Skeletal muscle tissue (tissue), 4 donors: ENCODE measurements around the gene IFNAR2. TPM values are rescaled to one million over a fixed set of nuclear protein-coding genes. Genes with fewer than 3 reads are reported as not detected.
"Not testable (repeated sequence)": the region's sequence is repeated elsewhere in the genome, so short reads cannot be mapped to it uniquely, and the experiment has no call there.

ENCODE experiments used
- H3K27ac ChIP-seq: one replicate; pipeline ENCODE4 v1.7.0; 2013; ENCODE audit warnings: mild to moderate bottlenecking, low read depth, low read length, inconsistent platforms
- H3K27me3 ChIP-seq, 3 donors: one replicate each; pipeline ENCODE4 v1.7.0; 2013; ENCODE audit warnings: low read length in 3 of 3; ENCODE audit not compliant: control insufficient read depth in 3 of 3, insufficient read depth in 3 of 3
- H3K36me3 ChIP-seq, 3 donors: one replicate each; pipeline ENCODE4 v1.7.0; 2013; ENCODE audit warnings: low read length in 3 of 3; ENCODE audit not compliant: control insufficient read depth in 3 of 3, insufficient read depth in 3 of 3
- H3K4me1 ChIP-seq, 3 donors: one replicate each; pipeline ENCODE4 v1.7.0; 2013; ENCODE audit warnings: low read length in 3 of 3, mild to moderate bottlenecking in 3 of 3; ENCODE audit not compliant: control insufficient read depth in 3 of 3, insufficient read depth in 3 of 3
- H3K4me3 ChIP-seq, 3 donors: one replicate each; pipeline ENCODE4 v1.7.0; 2013; ENCODE audit warnings: low read length in 3 of 3
- H3K9ac ChIP-seq, 3 donors: one replicate each; pipeline ENCODE4 v1.7.0; 2013; ENCODE audit warnings: low read length in 3 of 3, mild to moderate bottlenecking in 3 of 3, moderate library complexity in 2 of 3, low read depth in 1 of 3
- H3K9me3 ChIP-seq, 3 donors: one replicate each; pipeline ENCODE4 v1.7.0; 2013; ENCODE audit warnings: low read length in 3 of 3; ENCODE audit not compliant: control insufficient read depth in 3 of 3
- total RNA-seq: library from RNA; depleted of rRNA; stranded (reverse); fragments of >200 nt; gene quantifications from one replicate; pipeline ENCODE4 v1.2.3, GENCODE V29; 2014
- donor health status: Osteomylitis.

The IFNAR2 gene
- total RNA-seq, 1 donor from 2014 or later: 5.7 TPM

DNA sequence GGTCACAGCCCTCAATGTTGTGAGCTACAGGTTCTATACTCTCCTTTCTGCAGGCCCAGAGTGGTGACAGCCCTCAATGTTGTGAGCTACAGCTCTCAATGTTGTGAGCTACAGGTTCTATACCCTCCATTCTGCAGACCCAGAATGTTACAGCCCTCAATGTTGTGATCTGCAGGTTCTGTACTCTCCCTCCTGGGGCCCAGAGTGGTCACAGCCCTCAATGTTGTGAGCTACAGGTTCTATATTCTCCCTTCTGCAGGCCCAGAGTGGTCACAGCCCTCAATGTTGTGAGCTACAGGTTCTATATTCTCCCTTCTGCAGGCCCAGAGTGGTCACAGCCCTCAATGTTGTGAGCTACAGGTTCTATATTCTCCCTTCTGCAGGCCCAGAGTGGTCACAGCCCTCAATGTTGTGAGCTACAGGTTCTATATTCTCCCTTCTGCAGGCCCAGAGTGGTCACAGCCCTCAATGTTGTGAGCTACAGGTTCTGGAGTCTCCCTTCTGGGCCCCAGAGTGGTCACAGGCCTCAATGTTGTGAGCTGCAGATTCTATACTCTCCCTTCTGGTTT lies 9.9 kb downstream of the IFNAR2 start:
- not testable (repeated sequence) for H3K36me3 ChIP-seq, H3K27ac ChIP-seq, H3K27me3 ChIP-seq, H3K4me3 ChIP-seq, H3K9ac ChIP-seq, H3K9me3 ChIP-seq
- peaks cover 3 to 34% (median 16%) of the 10 kb centered on the region in 3 donors for H3K4me1 ChIP-seq

DNA sequence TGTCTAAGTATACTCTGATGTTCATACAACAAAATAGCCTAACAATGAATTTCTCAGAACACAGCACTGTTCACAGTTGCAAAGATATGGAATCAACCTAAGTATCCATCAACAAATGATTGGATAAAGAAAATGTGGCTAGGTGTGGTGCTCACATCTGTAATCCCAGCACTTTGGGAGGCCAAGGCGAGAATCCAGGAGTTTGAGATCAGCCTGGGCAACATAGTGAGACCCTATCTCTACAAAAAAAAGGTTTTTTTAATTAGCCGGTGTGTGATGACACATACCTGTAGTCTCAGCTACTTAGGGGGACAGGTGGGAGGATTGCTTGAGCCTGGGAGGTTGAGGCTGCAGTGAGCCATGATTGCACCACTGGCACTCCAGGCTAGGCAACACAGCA lies 10.7 kb downstream of the IFNAR2 start:
- Histone ChIP-seq H3K9me3 (no peaks in the 10 kb centered on the region), H3K36me3 (peaks cover 2 to 3% (median 2%) of the 10 kb centered on the region in 3 donors), H3K27ac (no peak overlapping the region), H3K27me3 (no peaks in the 10 kb centered on the region), H3K9ac (no peak overlapping the region), H3K4me1 (peaks cover 3 to 34% (median 16%) of the 10 kb centered on the region in 3 donors), H3K4me3 (no peak overlapping the region)

DNA sequence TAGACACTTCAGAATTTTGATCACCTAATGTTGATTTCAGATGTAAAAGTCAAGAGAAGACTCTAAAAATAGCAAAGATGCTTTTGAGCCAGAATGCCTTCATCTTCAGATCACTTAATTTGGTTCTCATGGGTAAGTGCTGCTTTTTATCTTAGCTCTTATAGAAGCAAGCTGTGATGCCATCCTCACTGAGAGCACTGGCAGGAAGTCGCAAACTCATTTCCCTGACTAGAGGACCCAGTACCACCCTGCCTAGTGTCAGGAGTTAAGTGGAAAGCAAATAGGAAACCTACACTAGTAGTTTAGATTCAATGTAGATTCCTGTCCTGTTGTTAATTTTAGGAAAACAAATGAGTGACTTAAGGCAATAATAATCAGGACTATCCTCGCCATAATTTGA lies 12.1 kb downstream of the IFNAR2 start:
- Histone ChIP-seq H3K36me3 (peaks cover 5 to 13% (median 12%) of the 10 kb centered on the region in 3 donors), H3K27me3 (no peaks in the 10 kb centered on the region), H3K4me1 (peaks cover 0 to 25% (median 9%) of the 10 kb centered on the region in 3 donors), H3K4me3 (no peak overlapping the region), H3K27ac (no peak overlapping the region), H3K9me3 (no peaks in the 10 kb centered on the region), H3K9ac (no peak overlapping the region)

DNA sequence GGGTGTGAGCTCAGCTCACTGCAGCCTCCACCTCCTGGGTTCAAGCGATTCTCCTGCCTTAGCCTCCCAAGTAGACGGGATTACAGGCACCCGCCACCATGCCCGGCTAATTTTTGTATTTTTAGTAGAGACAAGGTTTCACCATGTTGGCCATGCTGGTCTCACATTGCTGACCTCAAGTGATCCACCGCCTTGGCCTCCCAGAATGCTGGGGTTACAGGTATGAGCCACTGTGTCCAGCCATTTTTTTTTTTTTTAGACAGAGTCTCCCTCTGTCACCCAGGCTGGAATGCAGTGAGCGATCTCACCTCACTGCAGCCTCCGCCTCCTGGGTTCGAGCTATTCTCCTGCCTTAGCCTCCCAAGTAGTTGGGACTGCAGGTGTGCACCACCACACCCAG lies 13.1 kb downstream of the IFNAR2 start:
- H3K9ac ChIP-seq, H3K9me3 ChIP-seq, H3K4me3 ChIP-seq, H3K27ac ChIP-seq, H3K27me3 ChIP-seq: not testable (repeated sequence)
- H3K4me1 ChIP-seq: peaks cover 0 to 23% (median 4%) of the 10 kb centered on the region in 3 donors
- peaks cover 12 to 23% (median 19%) of the 10 kb centered on the region in 3 donors for H3K36me3 ChIP-seq

DNA sequence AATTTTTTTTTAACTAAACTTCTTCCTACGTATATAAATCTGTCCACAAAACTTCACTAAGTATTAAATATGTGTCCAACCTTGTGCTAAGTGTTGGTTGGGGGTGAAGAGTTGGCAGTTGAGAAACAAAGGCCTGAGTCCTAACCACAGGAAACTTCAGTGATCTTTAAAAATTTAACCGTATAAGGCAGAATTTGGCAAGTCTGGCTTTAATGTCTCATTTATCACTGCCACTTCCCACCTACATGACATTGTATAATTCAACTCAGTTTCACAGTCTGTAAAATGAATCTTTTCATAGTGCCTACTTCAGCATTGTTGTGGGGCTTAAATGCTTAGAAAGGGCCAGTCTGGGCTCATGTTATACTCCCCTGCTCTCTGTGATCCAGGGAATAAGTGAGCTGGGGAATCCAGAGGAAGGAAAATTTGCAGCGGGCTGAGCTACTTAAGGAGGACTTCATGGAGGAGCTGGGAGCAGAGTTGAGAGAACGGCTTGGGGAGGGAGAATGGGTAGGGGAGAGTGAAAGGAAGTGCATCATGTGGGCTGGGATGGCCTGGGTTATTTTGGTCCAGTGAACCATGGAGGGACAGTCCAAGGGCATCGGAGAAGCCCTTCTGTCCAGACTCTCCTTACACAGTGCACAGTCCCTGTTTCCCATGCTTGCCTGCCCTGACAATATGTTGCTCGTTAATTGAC lies 14.5 kb downstream of the IFNAR2 start:
- H3K4me3 ChIP-seq: no peak overlapping the region
- H3K9ac ChIP-seq: no peak overlapping the region
- H3K9me3 ChIP-seq: no peaks in the 10 kb centered on the region
- peaks cover 12 to 25% (median 22%) of the 10 kb centered on the region in 3 donors for H3K36me3 ChIP-seq
- H3K27ac ChIP-seq: peak overlapping the region; percentile 13
- H3K27me3 ChIP-seq: no peaks in the 10 kb centered on the region
- H3K4me1 ChIP-seq: peaks cover under 1 to 15% (median 7%) of the 10 kb centered on the region in 3 donors

DNA sequence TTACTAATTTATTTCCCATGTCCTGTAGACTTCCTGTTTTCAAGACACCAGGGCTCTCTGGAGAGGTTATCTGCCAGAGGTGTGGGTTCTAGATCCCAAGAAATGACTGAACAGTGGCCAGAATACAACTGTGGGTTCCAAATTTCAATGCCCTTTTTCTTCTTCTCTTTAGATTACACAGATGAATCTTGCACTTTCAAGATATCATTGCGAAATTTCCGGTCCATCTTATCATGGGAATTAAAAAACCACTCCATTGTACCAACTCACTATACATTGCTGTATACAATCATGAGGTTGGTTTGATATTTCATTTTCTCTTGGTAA lies 15.0 kb downstream of the IFNAR2 start:
- Histone ChIP-seq H3K27me3 (no peaks in the 10 kb centered on the region), H3K4me3 (no peak overlapping the region), H3K36me3 (peaks cover 13 to 26% (median 25%) of the 10 kb centered on the region in 3 donors), H3K4me1 (peaks cover 6 to 20% (median 12%) of the 10 kb centered on the region in 3 donors), H3K27ac (peak overlapping the region; percentile 13), H3K9ac (no peak overlapping the region), H3K9me3 (no peaks in the 10 kb centered on the region)

DNA sequence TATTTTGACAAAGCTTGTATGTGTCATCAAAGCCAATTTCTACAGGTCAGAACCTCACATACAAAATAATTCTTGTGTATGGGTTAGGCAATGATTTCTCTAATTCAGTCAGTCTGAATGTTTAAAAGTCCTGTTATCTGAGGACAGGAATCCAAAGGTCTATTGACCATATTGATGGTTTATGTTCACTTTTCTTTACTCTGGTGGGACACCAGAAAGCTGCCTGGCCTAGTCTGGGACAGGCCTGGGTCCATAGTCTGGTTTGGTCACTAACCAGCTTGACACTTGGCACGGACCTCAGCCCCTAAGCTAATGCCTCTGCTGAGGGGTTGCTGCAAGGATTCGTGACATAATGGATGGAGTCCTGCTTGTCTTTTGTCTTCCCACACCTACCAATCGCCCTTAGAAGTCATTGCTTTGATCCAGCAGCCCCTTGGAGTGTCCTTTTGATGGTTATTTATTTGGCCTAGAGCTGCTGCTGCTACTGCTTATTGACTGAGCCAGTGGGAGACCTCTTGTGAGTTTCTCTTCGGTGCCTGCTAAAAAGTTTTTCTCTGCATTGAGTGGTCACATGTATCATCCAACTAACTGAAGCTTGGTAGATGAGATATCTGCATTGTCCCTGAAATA lies 15.7 kb downstream of the IFNAR2 start:
- peak overlapping the region; percentile 13 for H3K27ac ChIP-seq
- H3K9ac ChIP-seq: no peak overlapping the region
- peaks cover 15 to 29% (median 25%) of the 10 kb centered on the region in 3 donors for H3K36me3 ChIP-seq
- H3K4me1 ChIP-seq: peaks cover 7 to 23% (median 13%) of the 10 kb centered on the region in 3 donors
- no peaks in the 10 kb centered on the region for H3K27me3 ChIP-seq
- no peak overlapping the region for H3K4me3 ChIP-seq
- no peaks in the 10 kb centered on the region for H3K9me3 ChIP-seq

DNA sequence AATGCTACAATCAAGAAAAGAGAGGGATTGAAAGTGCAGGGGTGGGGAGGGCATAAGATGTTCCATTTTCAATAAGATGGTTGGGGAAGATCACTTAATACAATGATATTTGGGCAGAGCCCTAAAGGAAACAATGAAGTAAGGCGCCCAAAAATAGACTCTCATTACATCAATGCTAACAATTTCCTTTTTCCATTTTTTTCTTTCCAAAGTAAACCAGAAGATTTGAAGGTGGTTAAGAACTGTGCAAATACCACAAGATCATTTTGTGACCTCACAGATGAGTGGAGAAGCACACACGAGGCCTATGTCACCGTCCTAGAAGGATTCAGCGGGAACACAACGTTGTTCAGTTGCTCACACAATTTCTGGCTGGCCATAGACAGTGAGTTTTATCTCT lies 16.8 kb downstream of the IFNAR2 start:
- Histone ChIP-seq H3K4me3 (no peak overlapping the region), H3K4me1 (peaks cover 7 to 20% (median 13%) of the 10 kb centered on the region in 3 donors), H3K9ac (no peak overlapping the region), H3K27ac (no peak overlapping the region), H3K9me3 (no peaks in the 10 kb centered on the region), H3K36me3 (peaks cover 17 to 37% (median 25%) of the 10 kb centered on the region in 3 donors), H3K27me3 (no peaks in the 10 kb centered on the region)

DNA sequence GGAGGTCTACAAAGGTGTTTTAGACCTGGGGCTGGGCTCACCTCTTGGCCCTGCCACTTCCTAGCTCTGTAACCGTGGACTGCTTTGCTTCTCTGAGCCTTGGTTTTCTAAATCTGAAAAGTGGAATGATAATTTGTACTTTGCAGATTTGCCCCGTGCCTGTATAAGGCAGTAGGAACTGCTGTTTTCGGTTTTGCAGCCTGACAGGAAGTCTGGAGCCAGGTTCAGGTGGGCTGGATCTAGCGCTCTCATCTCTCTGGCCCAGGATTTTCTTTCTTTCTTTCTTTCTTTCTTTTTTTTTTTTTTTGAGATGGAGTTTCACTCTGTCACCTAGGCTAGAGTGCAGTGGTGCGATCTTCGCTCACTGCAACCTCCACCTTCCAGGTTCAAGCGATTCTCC lies 17.2 kb downstream of the IFNAR2 start:
- H3K27me3 ChIP-seq: no peaks in the 10 kb centered on the region
- H3K27ac ChIP-seq: peak overlapping the region; percentile 6
- H3K9ac ChIP-seq: no peak overlapping the region
- peaks cover 7 to 21% (median 13%) of the 10 kb centered on the region in 3 donors for H3K4me1 ChIP-seq
- no peak overlapping the region for H3K4me3 ChIP-seq
- H3K9me3 ChIP-seq: no peaks in the 10 kb centered on the region
- H3K36me3 ChIP-seq: peaks cover 17 to 37% (median 25%) of the 10 kb centered on the region in 3 donors

DNA sequence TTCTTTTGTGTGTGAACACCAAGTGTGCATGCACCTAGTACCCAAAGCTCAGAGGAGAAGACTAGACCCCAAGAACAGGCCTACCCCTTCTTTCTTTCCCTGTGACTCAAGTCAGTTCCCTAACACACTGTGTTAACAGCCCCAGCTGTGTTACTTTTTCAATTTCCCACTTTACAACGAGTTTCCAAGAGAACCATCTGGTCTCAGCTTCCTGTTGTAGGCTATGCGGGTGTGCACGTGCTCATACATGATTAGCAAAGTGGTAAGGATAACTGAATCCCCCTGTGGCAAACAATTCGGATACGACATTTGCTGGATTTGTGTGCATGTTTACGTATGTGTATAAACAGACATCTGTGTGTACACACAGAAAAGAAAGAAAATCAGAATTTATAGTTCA lies 17.9 kb downstream of the IFNAR2 start:
- Histone ChIP-seq H3K4me3 (no peak overlapping the region), H3K27me3 (no peaks in the 10 kb centered on the region), H3K27ac (peak overlapping the region; percentile 6), H3K9ac (no peak overlapping the region), H3K36me3 (peaks cover 17 to 37% (median 25%) of the 10 kb centered on the region in 3 donors), H3K4me1 (peaks cover 10 to 24% (median 13%) of the 10 kb centered on the region in 3 donors), H3K9me3 (no peaks in the 10 kb centered on the region)
